Heart left ventricle (tissue), 13 donors: ENCODE results near the gene HEBP2.

Source experiments
- CTCF ChIP-seq, 12 donors: fragments of 200-600 bp; sonication (generic) in 4 of 12; IDR thresholded peaks; one replicate each; pipeline versions ENCODE4 v1.5.0 to v1.8.0; 2018 to 2022; ENCODE audit warnings: antibody characterized with exemption in 12 of 12, mild to moderate bottlenecking in 5 of 12
- POLR2A ChIP-seq, 2 donors: fragments of 450-650 bp; IDR thresholded peaks; one replicate each; pipeline ENCODE4 v1.6.1; 2017; ENCODE audit warnings: antibody characterized with exemption in 2 of 2, mild to moderate bottlenecking in 2 of 2, moderate library complexity in 2 of 2
- donor health status: ischemic (EF 13 %, LVEDD 7.1; RV severe dilation, severe dysfunction).
- donor health status: DM: no; HTN: yes; CAD: no.
- donor health status: DM: no; HTN: no; CAD: no.
- donor health status: ischemic (EF 25% LVEDD 6.9; RV normal size, moderate dysfunction).
- donor health status: ischemic (EF 25% LVEDD 5.7; RV mildly dilated, moderate dysfunction).
- donor health status: ischemic (EF 35%, LVEDD 5.7; RV mildly dilated, moderate dysfunction).
- donor health status: nonischemic (EF 11% LVEDD 7.7; RV severe dilation, severe dysfunction).
- donor health status: DM: yes; HTN: yes; CAD: no.
- donor health status: PGD.
- donor health status: ischemic (EF 29% LVEDD 5.4; RV normal size, mild dysfunction).
- donor health status: nonischemic (EF 23%, LVEDD 6.1; RV moderate dilation, normal function).

- TF ChIP-seq CTCF (IDR thresholded peaks at IDR 0.05) (no peak), POLR2A (IDR thresholded peaks at IDR 0.05) (no peak)
These were observed 64.4 kb downstream of the HEBP2 start for GRCh38 chr6:138468320-138469015.
